ENCODE measurements around the gene PLCH2. TPM values are rescaled to one million over a fixed set of nuclear protein-coding genes. Genes with fewer than 3 reads are reported as not detected.

The PLCH2 gene
- total RNA-seq, 1 donor from 2014 or later, result not detected

GRCh38 chr1:2502210-2502609, 26.1 kb downstream of the PLCH2 start:
- H3K9me3 Mint-ChIP-seq (ENCODE audit: low read depth), result no peaks in the 10 kb centered on the region
- TF ChIP-seq CTCF (IDR thresholded peaks at IDR 0.05; ENCODE audit: unreplicated experiment), result no peak
- H3K27me3 Mint-ChIP-seq, result no peaks in the 10 kb centered on the region
- H3K4me3 Mint-ChIP-seq (ENCODE audit: low read depth), result no peak overlapping the region
- no peak overlapping the region for H3K27ac Mint-ChIP-seq
- DNase-seq (ENCODE audit: low spot score, unreplicated experiment), result no peak
- H3K36me3 Mint-ChIP-seq (ENCODE audit: insufficient read depth), result no peaks in the 10 kb centered on the region
- H3K4me1 Mint-ChIP-seq (ENCODE audit: low read depth), result no peaks in the 10 kb centered on the region

- no peak for TF ChIP-seq CTCF (IDR thresholded peaks at IDR 0.05; ENCODE audit: unreplicated experiment)
- H3K9me3 Mint-ChIP-seq (ENCODE audit: low read depth), result no peaks in the 10 kb centered on the region
- H3K27ac Mint-ChIP-seq, result no peak overlapping the region
- no peaks in the 10 kb centered on the region for H3K36me3 Mint-ChIP-seq (ENCODE audit: insufficient read depth)
- no peaks in the 10 kb centered on the region for H3K4me1 Mint-ChIP-seq (ENCODE audit: low read depth)
- DNase-seq (ENCODE audit: low spot score, unreplicated experiment), result no peak
- H3K4me3 Mint-ChIP-seq (ENCODE audit: low read depth), result no peak overlapping the region
- no peaks in the 10 kb centered on the region for H3K27me3 Mint-ChIP-seq
These were observed 26.8 kb downstream of the PLCH2 start for GRCh38 chr1:2502661-2503553.

GRCh38 chr1:2503554-2504224, 27.6 kb downstream of the PLCH2 start:
- TF ChIP-seq CTCF (IDR thresholded peaks at IDR 0.05; ENCODE audit: unreplicated experiment), result no peak
- peaks cover 1% of the 10 kb centered on the region for H3K36me3 Mint-ChIP-seq (ENCODE audit: insufficient read depth)
- H3K4me3 Mint-ChIP-seq (ENCODE audit: low read depth), result no peak overlapping the region
- H3K27me3 Mint-ChIP-seq, result no peaks in the 10 kb centered on the region
- no peaks in the 10 kb centered on the region for H3K4me1 Mint-ChIP-seq (ENCODE audit: low read depth)
- no peak overlapping the region for H3K27ac Mint-ChIP-seq
- DNase-seq (ENCODE audit: low spot score, unreplicated experiment), result no peak
- H3K9me3 Mint-ChIP-seq (ENCODE audit: low read depth), result no peaks in the 10 kb centered on the region

- Mint-ChIP-seq H3K4me1 (ENCODE audit: low read depth) (no peaks in the 10 kb centered on the region), H3K9me3 (ENCODE audit: low read depth) (no peaks in the 10 kb centered on the region), H3K36me3 (ENCODE audit: insufficient read depth) (peaks cover 1% of the 10 kb centered on the region), H3K27me3 (no peaks in the 10 kb centered on the region), H3K4me3 (ENCODE audit: low read depth) (no peak overlapping the region), H3K27ac (no peak overlapping the region)
- no peak for DNase-seq (ENCODE audit: low spot score, unreplicated experiment)
- no peak for TF ChIP-seq CTCF (IDR thresholded peaks at IDR 0.05; ENCODE audit: unreplicated experiment)
These were observed 28.3 kb downstream of the PLCH2 start for GRCh38 chr1:2504225-2504948.

GRCh38 chr1:2504949-2505272, 28.8 kb downstream of the PLCH2 start:
- DNase-seq (ENCODE audit: low spot score, unreplicated experiment), result no peak
- H3K4me3 Mint-ChIP-seq (ENCODE audit: low read depth), result no peak overlapping the region

More at GRCh38 chr1:2504949-2505272, 28.8 kb downstream of the PLCH2 start:
- Mint-ChIP-seq H3K36me3 (ENCODE audit: insufficient read depth) (peaks cover 1% of the 10 kb centered on the region), H3K27me3 (no peaks in the 10 kb centered on the region), H3K4me1 (ENCODE audit: low read depth) (no peaks in the 10 kb centered on the region), H3K27ac (no peak overlapping the region), H3K9me3 (ENCODE audit: low read depth) (no peaks in the 10 kb centered on the region)
- no peak for TF ChIP-seq CTCF (IDR thresholded peaks at IDR 0.05; ENCODE audit: unreplicated experiment)

Measured in progenitor cell of endocrine pancreas (in vitro differentiated cells).